Measurements from ENCODE around the gene CREG2. TPM values are rescaled to one million over a fixed set of nuclear protein-coding genes. Genes with fewer than 3 reads are reported as not detected.

Gene CREG2
- total and polyA plus RNA-seq, 8 donors = 0.05 to 0.19 (median 0.12) TPM; not detected in 5

- Histone ChIP-seq H3K27ac (no peak overlapping the region), H3K4me3 (no peak overlapping the region), H3K4me1 (no peaks in the 10 kb centered on the region), H3K9me3 (no peaks in the 10 kb centered on the region), H3K27me3 (no peaks in the 10 kb centered on the region), H3K36me3 (no peaks in the 10 kb centered on the region)
- WGBS, 2 donors = 58 to 60% methylated on average over 5 of the region's 5 CpGs
- intact Hi-C loops (cut with DNase I) = loop anchor here in 1 of 3 donors (10.0 kb wide), 1 partner anchor 428 kb away; no protein-coding TSS in a partner anchor
- FAIRE-seq (no peak), ATAC-seq (no peak), DNase-seq (no peak)
- no peak for TF ChIP-seq CTCF (IDR thresholded peaks at IDR 0.05)
Observed at GRCh38 chr2:101416609-101417008, 29.3 kb upstream of the CREG2 start.

DNA sequence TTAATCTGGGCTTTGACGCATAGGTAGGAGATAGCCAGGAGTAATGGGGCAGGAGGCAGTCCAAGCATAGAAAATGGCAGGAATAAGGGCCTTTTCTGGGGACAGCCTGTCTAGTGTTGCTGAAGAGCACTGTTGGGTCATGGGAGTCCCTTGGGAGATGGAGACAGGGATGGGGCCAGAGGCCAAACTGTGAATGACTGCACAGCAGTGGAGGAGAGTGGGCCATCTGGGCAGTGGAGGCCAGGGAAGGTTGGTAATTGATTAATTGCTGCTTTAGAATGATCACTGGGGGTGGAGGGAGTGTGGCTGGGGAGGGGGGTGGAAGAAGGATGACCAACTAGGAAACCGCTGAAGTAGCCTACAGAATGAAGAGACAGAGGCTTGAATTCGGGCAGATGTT is 28.6 kb upstream of the CREG2 start:
- H3K4me1 ChIP-seq = no peaks in the 10 kb centered on the region
- FAIRE-seq (no peak), DNase-seq (no peak), ATAC-seq (no peak)
- H3K36me3 ChIP-seq = no peaks in the 10 kb centered on the region
- 88 to 90% methylated on average over 3 of the region's 3 CpGs for WGBS, 2 donors
- intact Hi-C loops (cut with DNase I) = loop anchor here in 1 of 3 donors (10.0 kb wide), 1 partner anchor 429 kb away; no protein-coding TSS in a partner anchor
- TF ChIP-seq CTCF (IDR thresholded peaks at IDR 0.05) = no peak
- H3K27ac ChIP-seq = no peak overlapping the region
- H3K9me3 ChIP-seq = no peaks in the 10 kb centered on the region
- H3K27me3 ChIP-seq = no peaks in the 10 kb centered on the region
- no peak overlapping the region for H3K4me3 ChIP-seq

DNA sequence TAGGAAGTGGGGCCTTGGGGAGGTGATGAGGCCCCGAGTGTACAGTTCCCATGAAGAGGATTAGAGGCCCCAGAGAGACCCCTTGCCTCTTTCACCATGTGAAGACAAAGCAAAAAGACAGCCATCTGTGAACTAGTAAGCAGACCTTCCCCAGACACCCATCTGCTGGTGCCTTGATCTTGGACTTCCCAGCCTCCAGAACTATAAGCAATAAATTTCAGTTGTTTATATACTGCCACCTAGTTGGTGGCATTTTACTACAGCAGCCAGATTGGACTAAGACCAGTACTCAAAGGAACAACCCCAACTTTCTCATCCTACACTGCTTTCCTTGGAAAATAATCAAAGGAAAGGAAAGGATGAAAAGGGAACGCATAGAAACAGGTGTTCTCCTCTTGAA is 27.9 kb upstream of the CREG2 start:
- intact Hi-C loops (cut with DNase I) = loop anchor here in 1 of 3 donors (10.0 kb wide), 1 partner anchor 430 kb away; no protein-coding TSS in a partner anchor
- Histone ChIP-seq H3K9me3 (no peaks in the 10 kb centered on the region), H3K4me3 (no peak overlapping the region), H3K36me3 (no peaks in the 10 kb centered on the region), H3K4me1 (no peaks in the 10 kb centered on the region), H3K27me3 (no peaks in the 10 kb centered on the region), H3K27ac (no peak overlapping the region)
- DNase-seq (no peak), ATAC-seq (no peak), FAIRE-seq (no peak)
- WGBS, 2 donors = 94% methylated on average over 2 of the region's 2 CpGs
- TF ChIP-seq CTCF (IDR thresholded peaks at IDR 0.05) = no peak

GRCh38 chr2:101412092-101412694 is 24.9 kb upstream of the CREG2 start:
- WGBS, 2 donors = 62 to 65% methylated on average over 9 of the region's 9 CpGs
- DNase-seq = no peak
- Histone ChIP-seq H3K36me3 (no peaks in the 10 kb centered on the region), H3K27ac (no peak overlapping the region), H3K4me3 (no peak overlapping the region), H3K9me3 (no peaks in the 10 kb centered on the region), H3K4me1 (no peaks in the 10 kb centered on the region), H3K27me3 (no peaks in the 10 kb centered on the region)
- TF ChIP-seq CTCF (IDR thresholded peaks at IDR 0.05) = no peak
- intact Hi-C loops (cut with DNase I) = loop anchor here in 1 of 3 donors (10.0 kb wide), 1 partner anchor 433 kb away; no protein-coding TSS in a partner anchor
- no peak for ATAC-seq
- no peak for FAIRE-seq

- ATAC-seq = no peak
- H3K4me1 ChIP-seq = no peaks in the 10 kb centered on the region
- H3K9me3 ChIP-seq = no peaks in the 10 kb centered on the region
- H3K4me3 ChIP-seq = no peak overlapping the region
- no peak overlapping the region for H3K27ac ChIP-seq
- no peak for TF ChIP-seq CTCF (IDR thresholded peaks at IDR 0.05)
- no peaks in the 10 kb centered on the region for H3K36me3 ChIP-seq
- intact Hi-C loops (cut with DNase I) = loop anchor here in 1 of 3 donors (10.0 kb wide), 1 partner anchor 434 kb away; no protein-coding TSS in a partner anchor
- 63 to 74% methylated on average over 5 of the region's 5 CpGs for WGBS, 2 donors
- no peak for DNase-seq
- no peaks in the 10 kb centered on the region for H3K27me3 ChIP-seq
- FAIRE-seq = no peak
Observed at GRCh38 chr2:101410746-101411145, 23.4 kb upstream of the CREG2 start.
